GM21576 (cell line): Measurements from ENCODE around the gene TMCC2.

Experiments
- ATAC-seq: cut with Tn5 transposase; IDR thresholded peaks from one replicate; pipeline ENCODE4 v1.9.1; 2021; ENCODE audit warnings: mild to moderate bottlenecking, moderate library complexity; ENCODE audit not compliant: unreplicated experiment

The TMCC2 gene

GRCh38 chr1:205239078-205239477 lies 11.3 kb downstream of the TMCC2 start:
- ATAC-seq = no peak

- no peak for ATAC-seq
Measured at GRCh38 chr1:205240118-205240517, 12.4 kb downstream of the TMCC2 start.

- no peak for ATAC-seq
Measured at GRCh38 chr1:205240569-205240968, 12.8 kb downstream of the TMCC2 start.

GRCh38 chr1:205241366-205242030 lies 13.8 kb downstream of the TMCC2 start:
- no peak for ATAC-seq

GRCh38 chr1:205243350-205244191 lies 15.8 kb downstream of the TMCC2 start:
- ATAC-seq = no peak

- ATAC-seq = no peak
Measured at GRCh38 chr1:205244384-205244783, 16.6 kb downstream of the TMCC2 start.

- ATAC-seq = no peak
Measured at GRCh38 chr1:205245096-205245495, 17.4 kb downstream of the TMCC2 start.

- ATAC-seq = no peak
Measured at GRCh38 chr1:205246351-205247119, 18.8 kb downstream of the TMCC2 start.

GRCh38 chr1:205247130-205247921 lies 19.6 kb downstream of the TMCC2 start:
- ATAC-seq = no peak

- no peak for ATAC-seq
Measured at GRCh38 chr1:205248793-205249601, 21.3 kb downstream of the TMCC2 start.

GRCh38 chr1:205249651-205250050 lies 21.9 kb downstream of the TMCC2 start:
- no peak for ATAC-seq

- ATAC-seq = no peak
Measured at GRCh38 chr1:205250699-205251098, 23.0 kb downstream of the TMCC2 start.

- no peak for ATAC-seq
Measured at GRCh38 chr1:205251576-205251975, 23.8 kb downstream of the TMCC2 start.

GRCh38 chr1:205255941-205256780 lies 28.4 kb downstream of the TMCC2 start:
- ATAC-seq = no peak

GRCh38 chr1:205256951-205257625 lies 29.3 kb downstream of the TMCC2 start:
- no peak for ATAC-seq

- no peak for ATAC-seq
Measured at GRCh38 chr1:205257735-205258134, 30.0 kb downstream of the TMCC2 start.

GRCh38 chr1:205258261-205258691 lies 30.5 kb downstream of the TMCC2 start:
- no peak for ATAC-seq

GRCh38 chr1:205258719-205259118 lies 31.0 kb downstream of the TMCC2 start:
- ATAC-seq = no peak
